Activated T-helper 9 cell treated with anti-CD3 and anti-CD28 coated beads, Interleukin-2, amount 50 U/mL, for 16 hours (primary cell): ENCODE measurements around the gene DNAJC22.

Source experiments
- DNase-seq: peaks from one replicate; pipeline ENCODE4 v3.0.0-alpha.2; 2020; ENCODE audit warnings: low read depth

The DNAJC22 gene

GRCh38 chr12:49345051-49345824 is 1.4 kb upstream of the DNAJC22 start:
- no peak for DNase-seq

GRCh38 chr12:49345825-49346658 is 646 bp upstream of the DNAJC22 start:
- no peak for DNase-seq

DNA sequence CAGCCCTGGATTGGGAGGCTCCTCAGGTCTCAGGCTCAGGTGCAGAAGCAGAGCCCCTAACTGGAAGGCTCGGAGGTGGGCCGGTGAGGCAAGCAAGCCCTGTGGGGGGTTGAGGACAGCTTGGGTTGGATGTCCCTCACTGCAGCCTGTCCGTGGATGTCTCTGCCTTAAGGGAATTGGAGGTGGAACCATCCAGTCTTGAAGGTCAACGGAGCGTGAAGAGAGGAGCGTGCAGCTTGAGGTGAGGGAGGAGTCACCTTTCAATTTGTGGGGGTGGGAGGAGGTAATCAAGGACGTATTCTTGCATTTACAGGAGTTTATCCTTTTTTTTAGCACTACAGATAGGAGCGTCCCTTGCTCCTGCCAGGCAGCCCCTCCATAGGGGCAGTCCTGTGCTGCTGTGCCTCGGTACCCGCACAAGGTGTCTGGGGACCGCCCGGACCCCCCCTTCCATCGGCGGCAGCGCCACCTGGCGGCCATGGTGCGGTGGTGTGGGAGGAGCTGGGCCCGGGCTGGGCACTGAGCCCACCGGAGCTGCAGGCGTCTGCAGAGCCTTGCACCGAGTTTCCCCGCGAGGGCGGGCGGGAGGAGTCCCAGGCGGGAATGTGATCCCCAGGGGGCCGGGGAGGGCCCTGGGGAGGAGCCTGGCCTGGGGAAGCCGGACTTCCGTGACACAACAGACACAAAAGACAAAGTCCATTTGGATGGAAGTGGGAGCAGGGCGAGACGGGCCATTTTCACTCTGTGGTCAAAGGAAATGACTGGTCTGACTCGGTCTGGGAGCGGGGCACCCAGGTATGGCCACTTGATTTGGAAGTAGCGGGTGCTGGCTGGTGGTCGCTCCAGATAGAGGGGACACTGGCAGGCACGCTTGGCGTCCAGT is 864 bp downstream of the DNAJC22 start:
- peak; percentile 73 for DNase-seq

DNA sequence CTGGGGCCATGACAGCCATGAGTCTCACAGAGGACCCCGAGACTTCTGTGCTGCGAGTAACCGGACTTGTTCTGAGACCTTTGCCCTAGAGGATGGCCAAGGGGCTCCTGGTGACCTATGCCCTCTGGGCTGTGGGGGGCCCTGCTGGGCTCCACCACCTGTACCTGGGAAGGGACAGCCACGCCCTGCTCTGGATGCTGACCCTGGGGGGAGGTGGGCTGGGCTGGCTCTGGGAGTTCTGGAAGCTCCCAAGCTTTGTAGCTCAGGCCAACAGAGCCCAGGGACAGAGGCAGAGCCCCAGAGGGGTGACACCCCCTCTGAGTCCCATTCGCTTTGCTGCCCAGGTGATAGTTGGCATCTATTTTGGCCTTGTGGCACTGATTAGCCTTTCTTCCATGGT is 2.1 kb downstream of the DNAJC22 start:
- DNase-seq, result no peak

DNA sequence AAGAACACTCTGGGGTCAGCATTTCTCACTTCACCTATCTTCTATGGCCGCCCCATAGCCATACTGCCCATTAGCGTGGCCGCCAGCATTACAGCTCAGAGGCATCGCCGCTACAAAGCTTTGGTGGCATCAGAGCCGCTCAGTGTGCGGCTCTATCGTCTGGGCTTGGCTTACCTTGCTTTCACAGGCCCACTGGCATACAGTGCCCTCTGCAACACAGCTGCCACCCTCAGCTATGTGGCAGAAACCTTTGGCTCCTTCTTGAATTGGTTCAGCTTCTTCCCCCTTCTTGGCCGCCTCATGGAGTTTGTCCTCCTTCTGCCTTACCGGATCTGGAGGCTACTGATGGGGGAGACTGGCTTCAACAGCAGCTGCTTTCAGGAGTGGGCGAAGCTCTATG is 2.6 kb downstream of the DNAJC22 start:
- DNase-seq, result no peak

- DNase-seq, result no peak
These were observed 5.7 kb downstream of the DNAJC22 start for GRCh38 chr12:49352351-49352750.

DNA sequence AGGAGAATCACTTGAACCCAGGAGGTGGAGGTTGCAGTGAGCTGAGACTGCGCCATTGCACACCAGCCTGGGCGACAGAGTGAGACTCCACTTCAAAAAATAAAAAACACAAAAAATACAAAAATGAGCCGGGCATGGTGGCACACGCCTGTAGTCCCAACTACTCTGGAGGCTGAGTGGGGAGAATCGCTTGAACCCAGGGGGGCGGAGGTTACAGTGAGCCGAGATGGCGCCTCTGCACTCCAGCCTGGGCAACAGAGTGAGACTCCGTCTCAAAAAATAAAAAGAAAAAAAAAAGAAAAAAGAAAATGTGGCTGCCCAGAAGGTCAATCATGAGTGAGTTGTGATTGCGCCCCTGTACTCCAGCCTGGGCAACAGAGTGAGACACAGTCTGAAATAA is 9.2 kb downstream of the DNAJC22 start:
- DNase-seq, result no peak

- no peak for DNase-seq
These were observed 10.5 kb downstream of the DNAJC22 start for GRCh38 chr12:49357103-49357678.

DNA sequence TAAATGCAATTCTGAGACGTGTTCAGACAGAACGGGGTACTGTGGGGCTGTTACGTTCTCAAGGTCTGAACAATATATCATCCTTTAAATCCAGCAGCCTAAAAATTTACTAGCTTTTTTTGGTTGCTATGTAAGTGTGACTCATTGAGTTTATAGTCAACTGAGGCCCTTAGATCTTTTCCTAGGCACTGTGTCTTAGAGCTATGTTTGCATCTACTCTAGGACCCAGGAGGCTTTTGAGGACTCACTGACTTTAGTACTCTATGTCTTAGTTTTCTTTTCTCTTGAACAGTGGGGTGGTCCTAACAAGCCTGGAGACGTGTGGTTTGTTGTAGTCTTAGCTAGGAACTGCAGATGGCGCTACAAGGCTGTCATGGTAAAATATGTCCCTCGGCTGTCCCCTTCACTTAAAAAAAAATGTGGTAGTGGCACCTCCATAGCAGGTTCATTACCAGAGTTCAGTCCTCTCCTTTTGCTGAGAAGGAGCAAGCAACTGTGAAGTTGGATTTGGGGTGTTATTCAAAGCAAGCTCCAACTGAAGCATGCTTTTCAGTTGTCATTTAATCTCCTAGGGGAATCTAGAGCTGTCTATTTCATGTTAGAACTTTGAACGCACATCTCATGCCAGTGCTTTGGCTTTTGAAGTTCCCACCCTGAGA is 11.9 kb downstream of the DNAJC22 start:
- no peak for DNase-seq

DNA sequence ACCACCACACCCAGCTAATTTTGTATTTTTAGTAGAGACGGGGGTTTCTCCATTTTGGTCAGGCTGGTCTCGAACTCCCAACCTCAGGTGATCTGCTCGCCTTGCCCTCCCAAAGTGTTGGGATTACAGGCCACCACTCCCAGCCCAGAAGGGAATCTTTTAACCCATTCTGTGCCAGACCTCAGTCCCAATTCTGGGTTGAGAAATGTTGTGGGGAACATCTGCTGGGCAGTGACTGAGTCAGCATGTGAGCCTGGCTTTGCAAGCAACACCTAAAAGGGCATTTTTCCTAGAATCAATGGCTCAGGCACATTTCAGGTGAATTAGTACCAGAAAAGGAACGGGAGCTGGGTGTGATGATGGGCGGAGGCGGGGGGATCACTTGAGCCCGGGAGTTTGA is 13.0 kb downstream of the DNAJC22 start:
- DNase-seq, result no peak

DNA sequence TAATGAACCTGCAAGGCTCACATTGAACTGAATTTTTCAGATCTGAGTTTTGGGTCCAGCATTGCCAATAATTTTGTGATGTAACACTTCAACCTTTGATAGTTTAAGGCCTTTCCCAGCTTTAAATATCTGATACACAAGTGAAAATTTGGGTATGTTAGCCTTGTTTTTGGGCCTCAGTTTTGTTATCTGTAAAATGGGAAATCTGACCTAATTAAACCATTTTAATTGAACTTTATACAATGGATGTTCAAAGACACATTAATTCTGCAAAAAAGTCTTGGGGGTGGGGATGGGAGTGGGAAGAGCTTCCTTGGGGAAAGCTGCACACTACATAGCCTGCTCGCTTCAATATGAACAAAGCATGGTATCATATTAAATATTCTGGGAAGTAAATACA is 15.4 kb downstream of the DNAJC22 start:
- no peak for DNase-seq

GRCh38 chr12:49364989-49365388 is 18.3 kb downstream of the DNAJC22 start:
- no peak for DNase-seq

DNA sequence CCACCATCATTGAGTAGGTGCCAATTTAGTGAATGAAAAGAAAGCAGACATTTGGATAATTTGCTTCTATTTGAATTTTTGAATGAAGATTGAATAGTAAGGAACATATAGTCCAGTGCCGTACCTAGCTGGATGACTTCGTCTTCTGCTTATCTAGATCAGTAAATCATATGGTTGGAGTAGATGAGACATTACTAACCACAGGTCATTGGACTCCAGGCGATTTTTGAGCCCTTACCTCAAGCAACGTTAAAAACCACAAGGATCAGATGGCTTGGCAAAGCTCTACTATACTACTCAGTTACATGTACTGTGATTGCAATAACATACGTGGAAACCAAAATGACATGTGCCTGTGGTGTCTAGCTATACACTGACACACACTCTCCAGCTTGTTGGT is 18.9 kb downstream of the DNAJC22 start:
- DNase-seq, result no peak

GRCh38 chr12:49366096-49366651 is 19.5 kb downstream of the DNAJC22 start:
- DNase-seq, result no peak

GRCh38 chr12:49366652-49367380 is 20.1 kb downstream of the DNAJC22 start:
- DNase-seq, result peak; percentile 76

DNA sequence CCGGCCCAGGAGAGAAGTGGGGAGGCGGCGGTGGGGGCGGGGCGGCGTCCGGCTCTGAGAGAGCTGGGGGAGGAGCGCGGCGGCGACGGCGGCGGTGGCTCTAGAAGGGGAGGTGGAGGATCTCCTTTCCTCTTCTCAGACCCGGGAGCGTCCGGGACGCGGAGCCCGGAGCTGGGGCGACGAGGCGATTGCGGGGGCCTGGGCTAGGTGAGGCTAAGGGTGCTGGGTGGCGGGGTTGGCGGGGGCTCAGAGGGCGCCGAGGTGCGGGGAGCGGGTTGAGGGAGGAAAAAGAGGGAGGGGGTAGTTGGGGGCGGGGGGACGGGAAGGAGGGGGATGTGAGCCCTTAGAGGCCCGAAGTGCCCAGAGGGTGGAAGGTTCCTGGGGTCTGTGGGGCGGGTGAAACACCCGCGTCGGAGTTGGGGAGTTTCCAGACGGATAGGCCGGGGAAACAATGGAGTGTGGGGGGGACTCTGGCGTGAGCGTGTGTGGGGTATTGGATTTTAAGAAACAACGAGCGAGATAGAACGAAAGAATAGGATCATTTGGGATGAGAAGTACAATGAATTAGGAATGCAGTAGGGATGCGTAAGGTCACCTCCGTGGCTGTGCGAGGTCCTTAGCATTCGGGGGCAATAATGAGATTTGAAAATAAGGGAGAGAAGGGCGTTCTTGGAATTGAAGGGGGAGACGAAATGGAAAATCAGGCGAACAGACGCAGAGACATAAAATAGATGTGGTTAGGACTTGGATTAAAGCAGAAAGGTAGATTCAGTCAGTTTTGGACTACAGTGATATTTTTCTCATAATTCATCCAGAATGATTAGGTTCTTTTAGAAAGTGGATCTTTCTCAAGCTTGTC is 20.9 kb downstream of the DNAJC22 start, which contains the start of gene SPATS2:
SPATS2 (plus strand) TSS at position 82 of the 859 bp plus-strand sequence. CDS start 93,551 bp downstream, outside the sequence.
- DNase-seq, result no peak

DNA sequence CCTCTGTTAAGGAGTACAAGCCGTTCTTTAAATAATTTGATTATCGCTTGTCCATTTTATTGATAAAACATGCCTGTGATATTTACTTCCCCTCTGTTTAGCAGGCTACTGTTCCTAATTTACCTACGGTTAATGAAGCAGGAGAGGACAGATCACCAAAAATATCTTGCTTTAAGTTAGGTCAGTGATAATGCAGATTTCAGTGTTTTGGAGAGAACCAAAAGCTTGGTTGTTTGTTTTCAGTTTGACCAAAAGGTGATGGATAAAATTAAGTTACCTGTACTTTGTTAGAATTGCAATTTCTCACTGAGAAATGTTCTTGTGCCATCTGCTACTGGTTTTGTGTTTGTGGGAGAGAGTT is 21.5 kb downstream of the DNAJC22 start:
- no peak for DNase-seq

GRCh38 chr12:49369411-49370145 is 22.9 kb downstream of the DNAJC22 start:
- no peak for DNase-seq

GRCh38 chr12:49370539-49370938 is 23.9 kb downstream of the DNAJC22 start:
- no peak for DNase-seq
